GM18870 (cell line): ENCODE results near the gene NAGS.
"Not testable (repeated sequence)": the region's sequence is repeated elsewhere in the genome, so short reads cannot be mapped to it uniquely, and the experiment has no call there.

Experiments used
- ATAC-seq: cut with Tn5 transposase; IDR thresholded peaks from one replicate; pipeline ENCODE4 v1.9.1; 2021; ENCODE audit warnings: moderate library complexity; ENCODE audit not compliant: unreplicated experiment

Gene NAGS

GRCh38 chr17:44004077-44004760, at the start of gene NAGS:
Gene NAGS (plus strand): TSS chr17:44004622. CDS start chr17:44004664, 42 bp downstream.
- no peak for ATAC-seq

- no peak for ATAC-seq
These were observed 48.2 kb upstream of the NAGS start for GRCh38 chr17:43956222-43956621.

DNA sequence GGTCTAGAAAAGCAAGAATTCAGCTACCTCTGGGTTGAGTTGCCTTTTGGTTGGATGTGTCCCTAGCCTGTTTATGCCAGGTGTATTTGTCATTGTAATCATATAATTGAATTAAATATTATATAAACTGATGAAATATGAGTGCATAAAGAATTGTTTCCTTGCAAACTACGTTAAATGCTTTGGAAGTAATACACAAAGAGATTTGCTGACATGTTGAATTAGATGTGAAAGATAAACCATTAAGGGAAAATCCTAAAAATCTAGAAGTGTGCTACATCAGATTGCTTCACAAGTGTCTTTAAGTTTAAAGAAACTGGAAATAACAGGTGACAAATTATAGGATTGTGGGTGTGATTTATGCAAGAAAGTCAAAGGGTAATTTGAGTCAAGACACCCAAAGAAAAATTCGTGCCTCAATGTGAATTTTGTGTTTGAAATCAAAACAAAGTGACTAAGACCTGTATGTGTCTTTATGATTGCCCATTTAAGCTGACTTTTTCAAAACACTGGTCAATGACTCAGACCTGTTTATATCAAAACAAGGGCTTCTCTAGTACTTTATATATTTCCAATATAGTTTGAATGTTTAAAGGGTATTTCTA, 45.6 kb upstream of the NAGS start:
- ATAC-seq, result no peak

GRCh38 chr17:43961292-43961691, 43.1 kb upstream of the NAGS start:
- ATAC-seq, result not testable (repeated sequence)

DNA sequence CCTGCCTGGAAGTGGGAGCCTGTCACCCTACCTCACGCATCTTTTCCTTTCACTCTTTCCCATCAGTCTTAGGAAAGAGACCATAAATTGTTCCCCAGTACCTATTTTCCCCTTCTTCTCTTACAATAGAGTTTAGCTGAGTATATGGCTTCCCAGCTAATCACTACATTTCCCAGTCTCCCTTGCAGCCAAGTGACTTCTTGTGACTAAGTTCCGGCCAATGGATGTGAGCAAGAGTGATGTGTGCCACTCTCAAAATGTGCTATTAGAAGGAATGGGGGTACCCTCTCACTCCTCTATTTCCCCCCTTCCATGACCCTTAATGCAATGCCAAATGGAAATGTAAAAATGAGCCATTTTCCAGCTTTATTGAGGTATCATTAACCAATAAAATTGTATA, 42.5 kb upstream of the NAGS start:
- ATAC-seq, result no peak

- ATAC-seq, result no peak
These were observed 41.9 kb upstream of the NAGS start for GRCh38 chr17:43962479-43962878.

DNA sequence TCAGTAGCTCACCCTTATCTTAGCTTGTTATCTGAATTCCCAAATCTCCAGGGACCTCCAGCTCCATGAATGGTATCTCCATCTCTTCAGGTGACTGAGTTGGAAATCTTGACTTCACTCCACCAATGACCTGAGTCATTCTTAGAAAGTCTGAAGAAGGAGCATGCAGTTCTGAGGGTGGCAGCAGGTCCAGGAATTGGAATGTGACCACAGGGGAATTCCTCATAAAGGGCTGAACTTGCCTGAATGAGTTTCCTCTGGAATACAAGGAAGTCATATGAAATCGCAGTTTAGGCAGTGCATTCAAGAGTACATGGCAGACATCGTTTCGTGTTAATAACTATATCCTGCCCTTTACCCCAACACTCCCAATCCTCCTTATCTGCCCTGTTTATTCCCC, 38.1 kb upstream of the NAGS start:
- ATAC-seq, result no peak

- ATAC-seq, result no peak
These were observed 37.1 kb upstream of the NAGS start for GRCh38 chr17:43967251-43967875.

DNA sequence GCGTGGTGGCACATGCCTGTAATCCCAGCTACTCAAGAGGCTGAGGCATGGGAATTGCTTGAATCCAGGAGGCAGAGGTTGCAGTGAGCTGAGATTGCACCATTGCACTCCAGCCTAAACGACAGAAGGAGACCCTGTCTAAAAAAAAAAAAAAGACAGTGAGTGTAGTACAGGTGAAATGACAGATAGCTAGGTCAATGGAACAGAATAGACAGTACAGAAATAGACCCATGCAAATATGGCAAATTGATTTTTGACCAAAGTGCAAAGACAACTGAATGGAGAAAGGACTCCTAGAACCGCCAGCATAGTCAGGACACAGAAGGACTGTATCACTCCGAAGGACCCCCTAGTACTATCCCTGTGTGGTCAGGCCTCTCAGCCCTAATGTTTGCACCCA, 34.1 kb upstream of the NAGS start:
- no peak for ATAC-seq

DNA sequence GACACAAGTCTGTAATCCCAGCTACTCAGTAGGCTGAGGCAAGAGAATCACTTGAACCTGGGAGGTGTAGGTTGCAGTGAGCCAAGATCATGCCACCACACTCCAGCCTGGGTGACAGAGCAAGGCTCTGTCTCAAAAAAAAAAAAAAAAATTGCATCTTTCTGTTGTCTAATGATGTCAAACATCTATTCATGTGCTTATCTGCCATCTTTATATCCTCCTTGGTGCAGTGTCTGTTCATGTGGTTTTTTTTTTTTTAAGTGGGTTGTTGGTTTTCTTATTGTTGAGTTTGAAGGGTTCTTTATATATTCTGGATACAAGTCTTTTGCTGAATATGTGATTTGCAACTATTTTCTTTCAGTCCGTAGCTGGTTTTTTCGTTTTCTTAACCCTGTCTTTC, 33.0 kb upstream of the NAGS start:
- ATAC-seq, result not testable (repeated sequence)

DNA sequence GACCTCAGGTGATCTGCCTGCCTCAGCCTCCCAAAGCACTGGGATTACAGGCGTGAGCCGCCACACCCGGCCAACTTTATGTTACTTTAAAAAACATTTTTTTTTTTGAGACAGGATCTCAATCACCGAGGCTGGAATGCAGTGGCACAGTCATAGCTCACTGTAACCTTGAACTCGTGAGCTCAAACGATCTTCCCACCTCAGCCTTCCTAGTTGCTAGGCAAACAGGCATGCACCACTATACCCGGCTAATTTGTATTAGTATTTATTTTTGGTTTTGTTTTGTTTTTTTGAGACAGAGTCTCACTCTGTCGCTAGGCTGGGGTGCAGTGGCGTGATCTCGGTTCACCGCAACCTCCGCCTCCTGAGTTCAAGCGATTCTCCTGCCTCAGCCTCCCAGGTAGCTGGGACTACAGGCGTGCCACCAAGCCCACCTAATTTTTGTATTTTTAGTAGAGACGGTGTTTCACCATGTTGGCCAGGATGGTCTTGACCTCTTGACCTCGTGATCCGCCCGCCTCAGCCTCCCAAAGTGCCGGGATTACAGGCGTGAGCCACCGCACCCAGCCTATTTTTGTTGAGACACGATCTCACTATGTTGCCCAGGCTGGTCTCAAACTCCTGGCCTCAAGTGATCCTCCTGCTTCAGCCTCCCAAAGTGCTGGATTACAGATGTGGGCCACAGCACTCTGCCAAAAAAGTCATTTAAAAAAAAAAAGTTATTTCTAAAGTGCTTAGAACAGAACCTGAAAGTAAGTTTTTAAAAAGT, 31.8 kb upstream of the NAGS start:
- ATAC-seq, result not testable (repeated sequence)

- ATAC-seq, result no peak
These were observed 29.8 kb upstream of the NAGS start for GRCh38 chr17:43974382-43975266.

- no peak for ATAC-seq
These were observed 28.5 kb upstream of the NAGS start for GRCh38 chr17:43975898-43976297.

DNA sequence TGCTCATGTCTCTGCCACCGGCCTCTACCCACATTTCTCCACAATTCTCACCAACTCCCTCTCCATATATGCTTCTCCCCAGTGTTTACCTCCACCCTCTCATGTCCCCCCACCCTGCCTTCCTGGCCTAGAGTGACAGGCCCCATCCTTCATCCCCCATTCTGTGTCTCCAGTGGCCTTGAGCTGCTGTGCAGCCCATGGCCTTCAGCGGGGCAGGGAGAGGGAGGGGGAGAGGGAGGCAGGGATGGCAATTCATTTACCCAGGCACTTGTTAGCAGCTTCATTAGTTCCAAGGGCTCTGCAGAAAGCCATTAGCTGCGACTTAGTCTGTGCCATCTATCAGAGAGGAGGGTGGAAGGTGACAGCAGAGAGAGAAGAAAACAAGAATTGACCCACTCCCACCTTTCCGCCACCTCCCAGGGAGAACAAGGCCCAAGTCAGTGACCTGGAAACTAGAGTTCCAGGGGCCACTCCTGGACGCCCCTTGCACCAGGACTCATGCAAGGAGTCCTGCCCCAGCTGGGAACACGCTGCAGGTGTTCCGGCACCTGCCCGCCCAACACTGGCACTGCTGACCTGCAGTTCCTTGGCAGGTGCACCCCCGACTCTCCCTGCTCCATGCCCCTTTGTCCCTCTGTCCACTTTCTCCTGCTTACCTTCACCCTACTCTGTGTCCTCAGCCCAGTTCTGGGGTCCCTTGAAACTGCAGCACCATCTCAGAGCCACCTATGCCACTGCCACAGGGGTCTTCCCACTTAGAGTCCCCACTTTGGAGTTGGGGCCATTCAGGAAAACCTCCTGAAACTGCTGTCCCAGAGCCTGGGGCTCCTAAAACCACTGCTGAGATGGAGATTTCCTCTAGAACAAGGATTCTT, 27.2 kb upstream of the NAGS start:
- ATAC-seq, result no peak

DNA sequence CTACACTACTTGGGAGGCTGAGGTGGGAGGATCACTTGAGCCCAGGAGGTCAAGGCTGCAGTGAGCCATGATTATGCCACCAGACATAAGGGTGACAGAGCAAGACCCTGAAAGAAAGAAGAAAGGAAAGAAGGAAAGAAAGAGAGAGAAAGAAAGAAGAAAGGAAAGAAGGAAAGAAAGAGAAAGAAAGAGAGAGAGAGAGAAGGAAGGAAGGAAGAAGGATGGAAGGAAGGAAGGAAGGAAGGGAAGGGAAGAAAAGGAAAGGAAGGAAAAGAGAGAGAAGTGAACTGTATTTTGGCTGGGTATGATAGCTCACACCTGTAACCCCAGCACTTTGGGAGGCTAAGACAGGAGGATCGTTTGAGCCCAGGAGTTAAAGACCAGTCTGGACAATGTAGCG, 26.3 kb upstream of the NAGS start:
- no peak for ATAC-seq

GRCh38 chr17:43979011-43979410, 25.4 kb upstream of the NAGS start:
- no peak for ATAC-seq

- no peak for ATAC-seq
These were observed 24.8 kb upstream of the NAGS start for GRCh38 chr17:43979671-43980070.

DNA sequence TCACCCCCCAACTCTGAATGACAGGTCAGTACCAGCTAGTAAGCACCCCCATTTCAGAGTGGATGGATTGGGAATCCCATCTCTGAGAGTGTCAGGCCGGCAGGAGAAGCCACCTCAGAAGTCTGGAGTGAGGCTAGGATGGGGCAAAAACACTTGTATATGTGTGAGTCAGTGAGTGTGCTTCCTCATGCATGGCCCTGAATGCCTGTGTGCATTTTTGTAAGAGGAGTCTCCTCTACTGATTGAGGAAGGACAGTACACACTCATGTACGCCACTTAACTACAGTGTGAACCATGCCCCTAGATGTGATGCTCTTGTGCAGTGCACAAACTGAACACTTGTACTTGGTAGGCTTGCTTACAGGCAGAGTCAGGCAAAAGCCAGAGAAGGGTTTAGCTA, 22.3 kb upstream of the NAGS start:
- no peak for ATAC-seq

DNA sequence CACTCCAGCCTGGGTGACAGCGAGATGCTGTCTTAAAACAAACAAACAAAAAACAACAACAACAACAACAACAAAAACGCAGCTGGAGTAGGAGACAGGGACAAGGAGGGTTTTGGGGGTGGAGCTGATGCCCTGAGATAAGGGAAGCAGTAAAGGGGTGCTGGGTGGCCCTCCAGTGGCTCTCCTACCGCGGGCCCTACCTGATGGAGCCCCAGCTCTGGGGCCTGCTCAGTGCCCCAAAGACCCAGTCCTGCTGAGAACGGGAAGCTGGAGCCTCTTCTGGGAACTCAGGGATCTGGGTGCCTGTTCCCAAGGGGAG, 21.3 kb upstream of the NAGS start:
- no peak for ATAC-seq
